CD4-positive, alpha-beta T cell treated with Interleukin-15 for 4 hours (primary cell): ENCODE data around the gene CELA1.
A peak's percentile ranks its signal among the peaks of the same experiment; 100 is the strongest.

Experiments
- DNase-seq: peaks from one replicate; pipeline ENCODE4 v3.0.0-alpha.2; 2020; ENCODE audit warnings: low spot score

CELA1 gene

GRCh38 chr12:51374856-51375255 is 28.4 kb upstream of the CELA1 start:
- no peak for DNase-seq

GRCh38 chr12:51374361-51374760 is 27.9 kb upstream of the CELA1 start:
- DNase-seq = no peak

GRCh38 chr12:51373187-51373586 is 26.7 kb upstream of the CELA1 start:
- DNase-seq = no peak

GRCh38 chr12:51372021-51372420 is 25.5 kb upstream of the CELA1 start:
- no peak for DNase-seq

GRCh38 chr12:51371295-51371953 is 24.9 kb upstream of the CELA1 start:
- DNase-seq = no peak

GRCh38 chr12:51370667-51371066 is 24.2 kb upstream of the CELA1 start:
- no peak for DNase-seq

- no peak for DNase-seq
These were observed 23.1 kb upstream of the CELA1 start for GRCh38 chr12:51369581-51369980.

- peak; percentile 89 for DNase-seq
These were observed 22.4 kb upstream of the CELA1 start for GRCh38 chr12:51368640-51369517.

GRCh38 chr12:51365276-51365675 is 18.8 kb upstream of the CELA1 start:
- no peak for DNase-seq

GRCh38 chr12:51364001-51364400 is 17.5 kb upstream of the CELA1 start:
- no peak for DNase-seq

GRCh38 chr12:51362747-51363342 is 16.4 kb upstream of the CELA1 start:
- DNase-seq = no peak

GRCh38 chr12:51362307-51362706 is 15.8 kb upstream of the CELA1 start:
- no peak for DNase-seq

- DNase-seq = no peak
These were observed 14.9 kb upstream of the CELA1 start for GRCh38 chr12:51361161-51362016.

- DNase-seq = no peak
These were observed 13.8 kb upstream of the CELA1 start for GRCh38 chr12:51360315-51360714.

- no peak for DNase-seq
These were observed 13.4 kb upstream of the CELA1 start for GRCh38 chr12:51359851-51360250.

GRCh38 chr12:51358496-51358895 is 12.0 kb upstream of the CELA1 start:
- no peak for DNase-seq

GRCh38 chr12:51357374-51358047 is 11.0 kb upstream of the CELA1 start:
- no peak for DNase-seq

GRCh38 chr12:51351913-51352532 is 5.5 kb upstream of the CELA1 start:
- peak; percentile 47 for DNase-seq

GRCh38 chr12:51349026-51349425 is 2.5 kb upstream of the CELA1 start:
- no peak for DNase-seq

GRCh38 chr12:51348116-51348515 is 1.6 kb upstream of the CELA1 start:
- no peak for DNase-seq

GRCh38 chr12:51345681-51346080 is 798 bp downstream of the CELA1 start:
- no peak for DNase-seq
